HG02981 (cell line): ENCODE data around the gene SGCA.

Experiments
- ATAC-seq: cut with Tn5 transposase; IDR thresholded peaks from one replicate; pipeline ENCODE4 v1.9.1; 2021; ENCODE audit warnings: mild to moderate bottlenecking, moderate library complexity; ENCODE audit not compliant: unreplicated experiment

Gene SGCA

DNA sequence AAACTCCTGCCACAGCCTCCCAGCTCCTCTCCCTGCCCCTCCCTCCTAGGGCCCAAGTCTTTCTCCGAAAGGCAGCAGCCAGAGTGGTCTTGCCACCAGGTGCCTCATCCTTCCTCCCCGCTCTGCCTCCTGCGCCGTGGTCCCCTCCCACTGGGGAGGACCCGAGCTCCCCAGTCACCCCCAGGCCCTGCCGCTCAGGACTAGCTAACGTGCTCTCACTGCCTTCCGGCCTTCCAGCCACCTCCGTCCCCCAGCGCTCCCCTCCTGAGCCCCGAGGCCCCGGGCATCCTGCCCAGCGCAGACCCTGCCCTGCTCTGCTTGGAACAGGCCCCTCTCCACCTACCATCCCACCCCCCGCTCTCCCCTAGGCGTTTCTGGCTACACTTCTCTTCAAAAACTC is 55.0 kb downstream of the SGCA start:
- ATAC-seq, result no peak

DNA sequence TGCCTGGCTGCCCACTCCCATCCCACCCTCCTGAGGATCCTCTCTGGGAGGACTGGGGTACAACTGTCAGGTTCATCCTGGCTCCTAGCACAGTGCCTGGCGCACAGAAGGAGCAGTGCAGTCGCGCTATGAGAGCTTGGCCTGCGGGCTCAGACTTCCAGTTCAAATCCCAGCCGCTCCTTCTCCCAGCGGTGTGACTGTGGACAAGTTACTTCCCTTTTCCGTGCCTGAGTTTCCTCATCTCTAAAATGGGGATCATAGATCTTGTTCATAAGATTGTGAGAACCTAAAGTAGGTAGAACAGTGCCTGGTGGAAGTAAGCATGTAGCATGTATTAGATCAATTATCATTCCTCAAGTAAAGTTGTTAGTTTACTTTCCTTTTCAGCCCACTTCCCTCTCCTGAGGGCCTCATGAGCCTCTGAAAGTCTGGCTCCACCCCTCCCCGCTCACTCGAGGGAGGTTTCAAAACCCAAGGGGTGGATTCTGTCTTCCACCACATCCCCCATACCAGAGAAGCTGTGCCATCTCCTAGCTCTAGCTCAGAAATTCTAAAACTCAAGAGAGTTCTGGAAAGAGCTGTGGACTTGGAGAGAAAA is 55.6 kb downstream of the SGCA start:
- ATAC-seq, result no peak

DNA sequence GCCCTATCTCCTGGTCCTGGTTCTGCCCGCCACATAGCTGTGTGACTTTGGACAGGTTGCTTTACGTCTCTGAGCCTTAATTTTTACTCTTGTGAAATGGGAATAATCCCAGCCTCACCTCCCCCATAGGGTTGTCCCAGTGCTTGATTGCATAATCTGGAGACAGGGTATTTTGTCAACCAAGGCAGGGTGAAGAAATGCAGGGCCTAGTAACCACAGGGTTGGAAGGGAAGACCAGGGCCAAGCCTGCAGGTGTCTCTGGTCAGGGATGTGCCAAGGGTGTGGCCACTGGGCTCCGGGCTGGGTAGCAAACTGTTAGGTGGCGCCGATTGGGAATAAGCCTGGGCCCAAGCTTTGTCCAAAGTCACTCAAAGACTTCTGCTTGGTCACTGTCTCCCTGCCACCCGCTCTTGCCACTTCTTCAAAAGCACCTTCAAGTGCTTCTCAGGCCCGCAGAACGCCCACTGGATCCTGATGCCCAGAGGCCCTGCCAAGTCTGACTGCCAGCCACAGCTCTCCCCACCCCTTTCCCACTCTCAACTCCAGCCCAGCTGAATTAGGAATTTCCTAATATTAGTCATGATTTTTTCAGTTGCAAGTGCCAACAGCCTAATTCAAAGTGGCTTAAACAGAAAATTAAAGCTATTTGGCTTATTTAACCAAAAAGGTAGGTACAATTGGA is 56.2 kb downstream of the SGCA start:
- ATAC-seq, result no peak

DNA sequence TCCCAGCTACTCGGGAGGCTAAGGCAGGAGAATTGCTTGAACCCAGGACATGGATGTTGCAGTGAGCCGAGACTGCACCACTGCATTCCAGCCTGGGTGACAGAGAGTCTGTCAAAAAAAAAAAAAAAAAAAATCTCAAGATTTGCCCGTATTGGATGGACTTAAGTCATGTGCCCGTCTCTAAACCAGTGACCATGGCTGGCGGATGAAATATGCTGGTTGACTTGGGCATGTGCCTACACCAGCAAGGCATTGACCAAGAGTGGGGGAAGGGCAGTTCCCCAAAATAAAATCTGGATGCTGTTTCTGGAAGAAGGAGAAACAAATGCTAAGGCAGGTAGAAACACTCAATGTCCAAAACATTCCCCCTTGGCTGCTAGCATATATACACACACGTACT is 57.1 kb downstream of the SGCA start:
- no peak for ATAC-seq
